Measurements from ENCODE around the gene C8B.

Gene C8B

GRCh38 chr1:56970280-56970679 lies 4.5 kb upstream of the C8B start:
- DNase-seq (ENCODE audit: low spot score), result no peak

DNA sequence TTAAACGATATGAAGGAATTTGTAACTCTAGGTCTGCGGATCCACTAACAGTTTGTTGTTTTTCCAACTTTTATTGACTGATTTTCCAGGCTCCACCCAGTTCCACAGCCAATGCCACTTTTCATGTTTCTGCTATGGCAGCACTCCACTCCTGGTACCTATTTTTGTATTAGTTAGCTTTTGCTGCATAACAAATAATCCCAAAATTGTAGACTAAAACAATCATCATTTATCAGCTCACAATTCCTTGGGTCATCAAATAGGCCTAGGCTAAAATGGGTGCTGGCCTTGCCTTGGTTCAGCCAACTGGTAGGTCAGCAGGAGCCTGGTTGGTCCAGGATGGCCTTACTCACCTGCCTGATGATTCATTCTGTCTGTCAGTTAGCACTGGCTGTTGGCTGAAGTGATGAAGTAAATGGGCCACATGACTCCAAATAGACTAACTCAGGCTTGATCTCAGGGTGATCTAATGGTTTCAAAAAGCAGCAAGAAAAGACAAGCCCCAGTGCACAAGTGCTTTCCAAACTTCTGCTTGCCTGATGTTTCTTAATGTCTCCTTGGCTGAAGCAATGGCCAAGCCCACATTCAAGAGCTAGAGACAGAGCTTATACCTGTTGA lies 3.2 kb upstream of the C8B start:
- no peak for DNase-seq (ENCODE audit: low spot score)

DNA sequence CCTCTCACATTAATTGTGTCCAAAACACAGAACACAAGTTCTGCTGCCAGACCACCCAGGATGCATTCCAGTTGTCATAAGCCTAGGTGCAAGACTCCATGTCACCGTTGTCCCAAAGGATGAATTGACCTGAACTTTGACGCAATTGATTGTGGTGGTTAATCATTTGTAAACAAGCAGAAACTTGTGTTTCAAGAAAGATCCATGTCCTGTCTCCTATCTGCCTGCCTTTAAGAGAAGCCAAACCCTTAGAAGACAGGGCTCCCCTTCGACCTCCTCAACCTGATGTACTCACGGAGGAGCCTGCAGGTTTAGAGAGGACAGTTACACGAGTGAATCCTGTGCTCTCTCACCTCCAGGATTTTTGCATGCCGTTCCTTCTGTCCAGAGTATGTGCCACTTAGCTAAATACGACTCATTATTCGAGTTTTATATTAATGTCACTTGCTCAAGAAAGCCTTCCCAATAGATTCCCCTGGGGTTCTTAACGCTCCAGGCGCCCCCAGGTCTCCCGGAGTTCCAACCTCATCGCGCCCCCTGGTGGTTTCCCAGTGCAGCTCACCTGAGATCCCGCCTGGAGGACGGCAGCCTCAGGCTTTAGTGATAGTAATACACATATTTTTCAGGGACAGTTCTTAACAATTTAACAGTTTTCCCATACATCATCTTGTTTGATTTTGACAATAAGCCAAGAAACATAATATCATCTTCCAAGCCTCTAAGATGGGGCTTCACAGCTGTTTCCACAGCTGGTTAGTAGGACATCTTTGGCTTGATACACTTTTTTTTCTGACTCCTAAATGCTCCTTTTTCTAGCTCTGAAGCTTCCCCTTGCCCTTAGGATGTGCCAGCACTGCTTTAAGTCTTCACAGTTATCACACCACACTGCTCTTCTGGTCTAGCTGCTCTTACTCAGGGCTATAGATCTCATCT lies 2.4 kb upstream of the C8B start:
- DNase-seq (ENCODE audit: low spot score), result no peak

DNA sequence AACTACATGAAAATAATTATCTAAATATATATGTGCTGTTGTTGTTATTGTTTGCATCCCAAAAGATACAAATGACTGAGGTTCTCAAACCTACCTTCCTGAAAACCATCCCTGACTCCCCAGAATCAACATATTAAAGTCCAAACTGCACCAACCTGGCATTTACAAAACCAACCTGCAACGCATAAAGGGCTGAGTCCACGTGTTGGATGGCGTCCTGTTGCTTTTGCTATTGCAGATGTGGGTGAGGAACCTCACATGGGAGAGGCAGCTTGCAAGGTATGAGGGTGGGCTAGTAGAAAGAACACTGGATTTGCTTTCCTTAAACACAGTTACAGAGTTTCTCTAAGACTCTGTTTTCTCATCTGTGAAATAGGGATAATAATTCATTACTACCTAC lies 1.5 kb upstream of the C8B start:
- no peak for DNase-seq (ENCODE audit: low spot score)

DNA sequence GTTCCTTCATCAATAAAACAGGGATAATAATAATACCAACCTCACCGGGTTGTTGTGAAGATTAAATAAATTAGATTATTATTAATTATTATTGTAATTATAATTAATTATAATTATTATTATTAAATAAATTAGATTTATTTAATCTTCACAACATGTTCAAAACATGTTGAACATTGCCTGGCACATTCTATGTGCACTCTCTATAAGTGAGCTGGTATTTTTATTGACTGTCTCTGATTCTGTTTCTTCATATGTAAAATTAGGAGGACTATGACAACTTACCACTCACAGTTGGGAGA lies 834 bp upstream of the C8B start:
- DNase-seq (ENCODE audit: low spot score), result no peak

DNA sequence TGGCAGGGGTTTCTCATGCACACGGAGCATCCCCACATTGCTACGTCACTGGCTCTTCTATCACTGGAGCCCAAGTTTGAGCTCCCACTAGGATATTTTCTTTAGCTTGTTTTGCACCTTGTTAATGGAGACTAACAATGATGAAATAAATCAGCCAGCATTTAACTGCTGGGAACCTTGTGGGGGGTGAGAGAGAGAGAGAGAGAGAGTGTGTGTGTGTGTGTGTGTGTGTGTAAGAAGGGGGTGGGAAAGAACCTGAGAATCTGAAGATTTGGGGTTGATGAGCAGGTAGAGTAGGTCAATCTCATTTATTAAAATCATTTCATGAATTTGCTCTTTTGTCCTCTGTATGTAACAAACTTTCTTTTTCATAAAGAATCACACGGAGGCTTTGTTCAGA lies 624 bp downstream of the C8B start:
- no peak for DNase-seq (ENCODE audit: low spot score)

DNA sequence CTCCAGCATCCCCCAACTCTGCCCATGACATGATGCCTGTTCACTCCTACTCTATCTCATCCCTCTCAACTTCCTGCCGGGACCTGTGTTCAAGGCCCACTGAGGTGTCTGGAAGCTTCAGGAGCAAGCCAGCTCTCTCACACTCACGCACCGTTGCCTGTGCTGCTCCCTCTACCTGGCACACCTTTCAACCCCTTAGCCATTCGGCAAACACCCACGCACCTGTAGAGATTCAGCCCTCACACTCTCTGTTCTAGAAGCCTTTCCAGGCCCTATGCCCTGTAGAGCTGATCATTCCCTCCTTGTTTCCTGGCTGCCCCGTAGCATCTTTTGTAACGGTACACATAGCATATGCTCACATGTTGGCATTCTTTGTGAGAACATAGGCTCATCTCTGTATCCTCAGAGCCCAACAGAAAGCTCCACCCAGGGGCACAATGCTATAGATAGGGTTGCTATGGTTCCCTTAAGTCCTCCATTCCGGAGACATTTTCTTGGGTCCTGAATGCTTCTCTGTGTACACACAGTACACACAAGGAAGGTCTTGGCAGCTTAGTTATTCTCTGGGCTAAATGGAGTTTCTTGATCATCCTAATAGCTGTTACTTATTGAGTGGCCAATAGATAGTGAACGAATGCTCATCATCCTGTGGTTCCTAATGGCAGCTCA lies 1.3 kb downstream of the C8B start:
- no peak for DNase-seq (ENCODE audit: low spot score)

- DNase-seq (ENCODE audit: low spot score), result no peak
These were observed 2.1 kb downstream of the C8B start for GRCh38 chr1:56963667-56964066.

DNA sequence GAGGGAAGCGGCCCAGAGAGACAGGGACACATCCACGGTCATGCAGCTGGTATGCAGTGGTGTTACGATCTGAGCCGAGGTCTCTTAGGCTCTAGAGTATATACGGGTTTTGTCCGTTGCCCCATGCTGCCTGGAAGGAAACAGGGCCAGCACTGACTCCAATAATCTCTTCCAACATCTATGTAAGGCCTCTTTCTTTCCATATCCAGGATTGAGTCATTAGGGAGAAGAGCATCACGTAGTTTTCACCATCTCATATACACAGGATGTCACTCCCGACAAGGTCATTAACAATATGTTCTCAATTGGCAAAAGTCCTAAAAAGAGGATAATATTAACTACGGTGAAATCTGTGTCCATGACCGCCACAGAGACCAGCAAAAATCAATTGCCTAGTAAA lies 4.4 kb downstream of the C8B start:
- DNase-seq (ENCODE audit: low spot score), result no peak

DNA sequence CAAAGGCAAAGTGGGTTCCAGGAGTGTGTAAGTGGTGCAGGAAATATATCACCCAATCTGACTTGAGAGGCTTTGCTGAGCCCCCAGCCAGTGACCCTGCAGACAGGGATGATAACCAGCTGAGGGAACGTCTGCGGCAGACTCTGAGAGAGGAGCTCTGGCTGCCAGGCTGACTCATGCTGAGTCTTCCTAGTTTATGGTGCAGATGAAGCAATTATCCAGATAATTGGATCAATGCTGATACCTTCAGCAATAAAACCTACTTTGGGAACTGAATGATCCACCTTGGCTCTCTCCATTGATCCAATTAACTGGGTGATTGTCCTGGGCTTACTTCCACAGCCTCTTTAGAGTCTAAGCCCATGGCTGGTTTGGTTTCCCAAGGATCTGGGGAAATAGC lies 7.3 kb downstream of the C8B start:
- no peak for DNase-seq (ENCODE audit: low spot score)

DNA sequence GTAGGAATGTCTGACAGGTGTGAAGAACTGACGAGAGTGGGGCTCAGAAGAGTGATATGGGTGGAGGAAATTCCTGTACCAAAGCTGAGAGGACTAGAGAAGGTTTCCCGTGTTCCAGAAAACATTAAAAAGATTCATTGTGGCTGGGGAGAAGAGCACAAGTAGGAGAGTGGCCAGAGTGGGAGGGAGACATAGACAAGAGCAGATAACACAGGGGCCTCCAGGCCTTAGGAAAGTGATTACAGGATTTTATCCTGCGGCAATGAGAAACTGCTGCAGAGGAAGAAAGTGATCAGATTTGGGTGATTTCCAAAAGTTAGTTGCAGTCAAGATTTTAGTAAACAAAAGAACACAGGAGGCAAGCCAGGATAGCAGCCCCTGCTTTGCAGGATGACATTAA lies 7.9 kb downstream of the C8B start:
- DNase-seq (ENCODE audit: low spot score), result no peak

DNA sequence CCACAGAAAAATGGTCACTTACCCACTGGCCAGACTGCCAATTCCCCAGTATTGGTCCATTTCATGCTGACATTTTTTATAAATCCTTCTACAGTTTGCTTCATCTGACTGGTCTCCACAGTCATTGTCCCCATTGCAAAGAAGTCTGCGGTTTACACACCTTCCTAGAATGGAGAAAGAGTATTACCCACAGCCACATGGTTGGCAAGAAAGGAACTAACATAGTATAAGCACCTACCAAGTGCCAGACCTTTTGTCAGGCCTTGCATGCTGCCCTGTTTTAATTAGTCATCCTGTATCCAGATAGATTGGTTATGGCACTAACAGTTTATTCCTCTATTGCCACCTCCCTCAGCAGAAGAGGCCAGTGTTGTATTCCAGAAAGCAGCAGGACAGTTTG lies 11.2 kb downstream of the C8B start:
- no peak for DNase-seq (ENCODE audit: low spot score)

- DNase-seq (ENCODE audit: low spot score), result no peak
These were observed 12.4 kb downstream of the C8B start for GRCh38 chr1:56953386-56953785.

DNA sequence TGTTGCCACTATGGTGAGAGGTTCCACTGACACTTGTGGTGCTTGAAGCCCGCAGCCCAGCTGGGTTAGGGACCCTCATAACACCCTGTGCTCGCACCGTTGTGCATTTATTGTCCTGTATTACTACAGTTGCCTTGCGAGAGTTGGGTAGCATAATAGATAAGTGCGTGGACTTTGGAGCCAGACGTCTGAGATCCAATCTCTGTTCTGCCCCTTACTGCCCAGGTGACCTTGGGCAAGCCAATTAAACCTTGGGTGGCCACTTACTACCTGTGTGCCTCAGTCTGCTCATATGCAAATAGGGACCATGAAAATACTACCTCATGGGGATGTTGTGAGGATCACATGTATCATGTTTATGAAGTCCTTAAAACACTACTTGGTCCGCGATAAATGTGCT lies 13.3 kb downstream of the C8B start:
- no peak for DNase-seq (ENCODE audit: low spot score)

- no peak for DNase-seq (ENCODE audit: low spot score)
These were observed 17.3 kb downstream of the C8B start for GRCh38 chr1:56948403-56949023.

- no peak for DNase-seq (ENCODE audit: low spot score)
These were observed 25.8 kb downstream of the C8B start for GRCh38 chr1:56940039-56940438.

- DNase-seq (ENCODE audit: low spot score), result no peak
These were observed 26.6 kb downstream of the C8B start for GRCh38 chr1:56939209-56939608.

DNA sequence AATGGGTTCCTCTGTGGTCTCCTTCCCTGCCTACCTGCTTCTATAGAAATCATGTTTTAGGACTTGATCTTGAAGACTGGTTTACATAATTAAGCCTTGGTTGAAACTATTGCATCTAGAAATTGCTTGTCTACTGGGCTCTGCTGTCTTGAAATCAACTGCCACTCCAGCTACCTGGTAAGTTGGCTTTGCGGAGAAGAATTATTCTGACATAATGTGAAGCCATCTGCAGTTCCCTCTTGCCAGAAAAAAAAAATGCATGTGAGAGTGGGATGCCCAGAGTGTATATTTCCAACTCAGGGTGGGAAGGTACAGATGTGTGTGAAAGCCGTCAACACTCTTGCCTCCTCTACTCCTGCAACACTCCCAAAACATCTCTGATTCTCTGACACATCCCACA lies 27.2 kb downstream of the C8B start:
- no peak for DNase-seq (ENCODE audit: low spot score)

DNA sequence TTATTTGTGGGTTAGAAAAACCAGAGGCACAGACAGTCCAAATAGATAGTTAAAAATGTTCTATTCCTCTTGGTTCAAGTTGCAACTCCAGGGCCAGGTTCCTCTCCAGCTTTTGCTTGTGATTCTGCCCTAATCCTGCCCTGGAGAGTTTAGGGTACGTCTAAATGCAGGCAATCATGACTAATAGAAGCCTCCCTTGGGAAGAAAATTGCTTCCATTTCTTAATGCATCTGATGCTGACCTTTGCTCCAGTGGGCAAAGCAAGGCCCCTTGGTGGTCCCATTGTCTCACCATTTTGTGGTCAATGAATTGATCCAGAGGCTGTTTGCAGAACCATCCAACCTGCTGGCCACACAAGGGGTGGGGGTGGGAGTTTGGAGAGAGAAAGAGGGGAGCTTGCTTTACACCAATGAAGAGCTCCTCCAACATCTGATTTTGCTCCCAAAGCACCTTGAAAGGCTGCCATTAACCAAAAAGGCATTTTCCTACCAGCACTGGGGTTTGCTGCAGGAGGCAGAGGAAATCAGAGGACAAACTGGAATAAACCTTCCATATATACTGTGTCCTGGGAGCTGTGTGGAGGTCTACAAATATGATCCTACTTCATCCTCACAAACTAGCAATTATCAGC lies 31.3 kb downstream of the C8B start:
- no peak for DNase-seq (ENCODE audit: low spot score)

GRCh38 chr1:56933606-56934005 lies 32.2 kb downstream of the C8B start:
- DNase-seq (ENCODE audit: low spot score), result no peak

DNA sequence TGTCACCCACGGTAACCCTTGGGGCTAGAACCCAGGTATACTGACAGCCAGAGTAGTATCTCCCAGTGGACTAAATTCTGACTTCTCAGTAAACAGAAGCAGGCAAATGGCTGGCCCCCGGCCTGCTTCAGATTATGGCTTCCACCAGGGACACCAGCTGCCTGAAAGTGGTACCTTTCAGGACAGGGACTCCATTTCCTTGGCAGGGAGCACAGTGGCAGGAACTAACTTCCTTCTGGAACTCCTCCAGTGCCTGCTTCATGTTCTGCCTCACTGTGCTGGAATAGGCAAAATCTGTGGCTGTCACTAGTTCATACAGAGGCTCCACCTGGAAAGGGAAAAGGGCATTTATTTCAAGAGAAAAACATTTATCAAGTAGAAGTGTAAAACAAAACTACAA lies 32.7 kb downstream of the C8B start:
- no peak for DNase-seq (ENCODE audit: low spot score)

DNA sequence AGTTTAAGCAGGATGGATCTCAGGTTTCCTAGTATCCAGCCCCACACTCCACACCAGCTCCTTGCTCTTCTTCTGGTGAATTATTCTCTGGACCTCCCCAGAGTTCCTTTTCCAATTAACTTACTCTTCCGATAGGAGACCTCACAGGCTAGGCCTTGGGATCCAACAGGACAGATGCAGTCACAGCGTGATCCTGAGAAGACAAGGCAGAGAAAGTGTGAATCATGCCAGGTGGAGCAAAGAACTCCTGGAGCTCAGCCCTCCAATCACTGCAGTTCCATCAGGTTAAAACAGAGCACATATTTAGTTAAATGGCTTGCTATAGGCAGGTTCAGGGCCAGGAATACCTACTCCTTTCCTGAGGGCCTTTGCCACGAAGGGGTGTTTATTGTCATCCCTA lies 34.1 kb downstream of the C8B start:
- DNase-seq (ENCODE audit: low spot score), result no peak

GRCh38 chr1:56931211-56931610 lies 34.6 kb downstream of the C8B start:
- no peak for DNase-seq (ENCODE audit: low spot score)
